ENCODE data around the gene GSTT2B.
A peak's percentile ranks its signal among the peaks of the same experiment; 100 is the strongest.
"Not testable (repeated sequence)": the region's sequence is repeated elsewhere in the genome, so short reads cannot be mapped to it uniquely, and the experiment has no call there.

The GSTT2B gene

GRCh38 chr22:23938328-23939016 is 22.5 kb downstream of the GSTT2B start:
- no peak for DNase-seq

GRCh38 chr22:23926561-23926960 is 34.4 kb downstream of the GSTT2B start:
- no peak for DNase-seq

- DNase-seq: no peak
Observed at GRCh38 chr22:23925020-23925606, 35.9 kb downstream of the GSTT2B start.

GRCh38 chr22:23922921-23923320 is 38.1 kb downstream of the GSTT2B start:
- no peak for DNase-seq

GRCh38 chr22:23921586-23922201 is 39.3 kb downstream of the GSTT2B start:
- not testable (repeated sequence) for DNase-seq

- not testable (repeated sequence) for DNase-seq
Observed at GRCh38 chr22:23920267-23920611, 40.8 kb downstream of the GSTT2B start.

GRCh38 chr22:23915290-23915689 is 45.7 kb downstream of the GSTT2B start:
- no peak for DNase-seq

DNA sequence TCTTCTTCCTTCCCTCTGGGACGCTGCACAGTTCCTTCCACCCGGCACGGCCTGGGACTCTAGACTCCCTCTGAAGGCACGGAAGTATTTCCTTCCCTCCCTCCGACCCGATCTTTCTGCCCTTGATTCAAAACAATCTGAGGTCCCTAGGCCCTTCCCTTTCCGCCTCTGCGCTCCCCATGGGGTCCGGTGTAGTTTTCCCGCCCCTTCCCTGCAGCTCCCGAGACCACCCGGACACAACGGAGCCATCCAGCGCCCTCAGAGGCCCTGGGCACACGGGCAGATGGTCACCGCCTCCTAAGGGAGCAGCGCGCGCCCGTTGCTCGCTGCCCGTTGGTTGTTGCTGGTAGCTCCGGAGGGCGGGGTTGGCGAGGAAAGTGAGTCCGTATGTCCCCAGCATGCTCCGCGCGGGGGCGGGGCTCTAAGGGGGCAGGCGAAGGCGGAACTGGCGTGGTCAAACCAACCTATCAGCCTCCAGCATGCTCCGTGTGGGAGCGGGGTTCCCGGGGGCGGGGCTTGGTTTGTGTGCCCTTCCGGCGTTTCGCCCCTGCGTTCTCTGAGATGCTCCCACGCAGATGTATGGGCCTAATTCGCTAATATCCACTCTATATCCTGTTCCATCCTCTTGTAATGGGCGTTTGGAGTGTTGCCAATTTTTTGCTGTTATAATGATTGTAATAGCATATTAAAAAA is 47.2 kb downstream of the GSTT2B start:
- peak; percentile 100 for DNase-seq

DNA sequence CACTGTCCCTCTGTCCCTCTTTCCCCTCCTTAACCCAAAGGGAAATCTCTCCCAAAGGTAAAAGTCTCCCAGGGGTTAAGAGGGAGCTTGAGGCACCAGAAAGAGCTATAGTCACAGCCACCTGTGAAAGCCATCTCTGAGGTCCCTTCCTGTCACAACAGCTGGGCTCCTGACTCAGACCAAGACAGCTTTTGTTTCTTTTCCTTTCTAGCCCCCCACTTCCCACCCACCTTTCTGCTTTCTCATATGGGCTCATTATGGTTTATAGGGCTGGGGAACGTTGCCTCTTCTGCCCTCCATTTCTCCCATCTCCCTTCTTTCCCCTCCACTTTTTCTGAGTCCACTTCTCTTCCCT is 47.7 kb downstream of the GSTT2B start:
- DNase-seq: peak; percentile 7

DNA sequence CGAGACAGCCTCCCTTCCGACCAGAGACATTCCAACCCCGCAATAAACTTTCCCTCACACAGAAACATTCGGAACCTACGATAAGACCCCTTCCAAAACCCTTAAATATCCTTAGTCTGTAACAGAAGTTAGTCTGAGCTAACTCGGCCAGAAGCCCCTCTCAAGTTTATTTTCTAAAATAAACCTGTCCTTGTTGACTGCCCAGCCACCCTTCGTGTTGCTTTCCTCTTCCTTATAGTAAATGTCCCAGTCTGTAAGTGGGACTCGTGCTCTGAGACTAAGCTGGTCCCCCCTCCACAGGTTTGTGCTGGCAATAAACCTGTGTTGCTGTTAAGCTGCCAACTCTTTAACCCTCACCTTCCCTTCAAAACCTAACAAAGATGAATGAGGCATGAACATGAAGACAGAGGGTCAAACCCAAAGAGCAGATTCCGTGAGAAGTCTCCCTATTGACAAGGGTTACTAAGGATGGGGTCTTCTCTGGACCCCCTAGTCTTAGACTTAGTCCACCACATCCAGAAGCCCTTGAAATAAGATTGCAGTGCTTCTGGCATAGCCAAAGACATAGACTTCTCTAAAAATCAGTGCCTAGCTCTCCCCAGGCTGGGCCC is 48.6 kb downstream of the GSTT2B start:
- no peak for DNase-seq

DNA sequence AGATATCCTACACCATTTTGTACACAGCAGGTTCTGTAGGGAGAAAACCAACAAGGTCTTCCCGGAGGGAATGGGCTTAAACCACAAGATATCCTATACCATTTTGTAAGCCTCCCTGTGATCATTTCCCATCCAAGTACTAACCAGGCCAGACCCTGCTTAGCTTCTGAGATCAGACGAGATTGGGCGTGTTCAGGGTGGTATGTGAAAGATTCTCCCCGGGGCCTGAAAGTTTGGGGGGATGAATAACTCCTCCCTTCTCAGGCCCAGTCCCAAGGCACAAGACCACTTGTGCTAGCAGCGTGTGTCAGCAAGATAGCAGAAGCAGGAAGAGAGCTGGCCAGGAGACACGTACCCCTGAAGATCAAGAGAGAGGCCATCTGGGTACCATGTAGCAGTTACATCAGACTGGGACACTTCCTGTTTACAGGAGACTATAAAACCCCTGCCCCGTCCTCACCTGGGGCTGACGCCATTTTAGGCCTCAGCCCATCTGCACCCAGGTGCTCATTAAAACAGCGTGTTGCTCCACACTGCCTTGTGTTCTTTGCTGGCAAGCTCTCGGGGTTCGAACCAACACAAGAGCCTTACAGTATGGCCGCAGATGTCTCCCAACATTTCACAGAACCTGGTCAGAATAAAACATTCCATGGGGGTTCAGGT is 49.5 kb downstream of the GSTT2B start:
- DNase-seq: no peak

- no peak for DNase-seq
Observed at GRCh38 chr22:23910496-23911190, 50.4 kb downstream of the GSTT2B start.

GRCh38 chr22:23909296-23909898 is 51.6 kb downstream of the GSTT2B start:
- DNase-seq: no peak

DNA sequence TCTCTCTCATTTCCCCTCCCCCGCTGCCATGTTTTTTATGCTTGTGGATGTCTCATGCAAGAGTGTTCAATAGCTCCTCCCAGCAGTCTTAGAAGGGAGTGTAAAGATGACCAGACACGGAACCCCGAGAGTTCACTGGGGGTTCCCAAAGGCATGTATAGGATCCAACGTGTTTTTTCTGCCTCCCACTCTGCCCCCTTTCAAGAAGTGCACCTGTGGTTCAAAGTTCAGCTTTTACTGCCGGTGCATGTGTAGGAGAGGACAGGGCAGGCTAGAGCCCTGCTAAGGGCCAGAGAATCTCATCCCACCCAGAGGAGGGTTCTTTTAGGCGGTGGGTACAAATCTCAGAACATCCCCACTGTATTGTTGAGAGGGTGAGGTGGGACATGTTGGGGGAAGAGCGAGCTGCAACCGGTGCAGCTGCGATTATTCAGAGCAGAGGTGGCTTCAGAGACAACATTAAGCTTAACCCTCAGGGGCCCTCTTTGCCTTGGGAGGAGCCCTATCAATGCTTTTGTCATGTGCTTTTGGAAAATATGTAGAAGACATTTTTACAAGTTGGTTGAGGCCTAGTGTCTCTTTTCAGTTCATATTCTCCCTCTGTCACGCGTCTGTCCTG is 52.3 kb downstream of the GSTT2B start:
- no peak for DNase-seq

DNA sequence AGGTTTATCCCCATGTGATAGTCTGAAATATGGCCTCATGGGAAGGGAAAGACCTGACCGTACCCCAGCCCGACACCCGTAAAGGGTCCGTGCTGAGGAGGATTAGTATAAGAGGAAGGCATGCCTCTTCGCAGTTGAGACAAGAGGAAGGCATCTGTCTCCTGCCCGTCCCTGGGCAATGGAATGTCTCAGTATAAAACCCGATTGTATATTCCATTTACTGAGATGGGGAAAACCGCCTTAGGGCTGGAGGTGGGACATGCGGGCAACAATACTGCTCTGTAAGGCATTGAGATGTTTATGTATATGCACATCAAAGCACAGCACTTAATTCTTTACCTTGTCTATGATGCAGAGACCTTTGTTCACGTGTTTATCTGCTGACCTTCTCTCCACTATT is 53.6 kb downstream of the GSTT2B start:
- not testable (repeated sequence) for DNase-seq

Measured in CD4-positive, alpha-beta T cell treated with Interleukin-6 for 4 hours (primary cell).